Measurements from ENCODE around the gene LRRC30.
"Not testable (repeated sequence)": the region's sequence is repeated elsewhere in the genome, so short reads cannot be mapped to it uniquely, and the experiment has no call there.

LRRC30 gene

GRCh38 chr18:7202169-7202568, 28.7 kb upstream of the LRRC30 start:
- H4K20me1 ChIP-seq (ENCODE audit: insufficient read depth, low read length), result no peaks in the 10 kb centered on the region
- H3K9me2 ChIP-seq (ENCODE audit: low read depth, low read length), result no peaks in the 10 kb centered on the region
- no peak overlapping the region for H3K4me2 ChIP-seq (ENCODE audit: low read length)
- H3F3A ChIP-seq (ENCODE audit: insufficient read depth, low read length), result no peaks in the 10 kb centered on the region
- no peak overlapping the region for H3K4me3 ChIP-seq (ENCODE audit: low read depth, low read length, poor library complexity, severe bottlenecking)
- no peak overlapping the region for H2AFZ ChIP-seq (ENCODE audit: low read length)
- no peak overlapping the region for H3K27ac ChIP-seq (ENCODE audit: low read depth, low read length, poor library complexity, severe bottlenecking)
- H3K36me3 ChIP-seq (ENCODE audit: insufficient read depth, low read length), result no peaks in the 10 kb centered on the region
- no peaks in the 10 kb centered on the region for H3K27me3 ChIP-seq (ENCODE audit: insufficient read depth, low read length)
- H3K9ac ChIP-seq (ENCODE audit: low read length), result no peak overlapping the region
- H3K9me3 ChIP-seq (ENCODE audit: low read length), result no peaks in the 10 kb centered on the region
- H3K4me1 ChIP-seq (ENCODE audit: insufficient read depth, low read length, severe bottlenecking), result no peaks in the 10 kb centered on the region
- TF ChIP-seq CTCF (IDR thresholded peaks at IDR 0.05; ENCODE audit: low read length) (no peak), EZH2 (IDR thresholded peaks at IDR 0.05; ENCODE audit: borderline replicate concordance, low read length) (no peak)
- no peaks in the 10 kb centered on the region for H3K79me2 ChIP-seq (ENCODE audit: insufficient read depth, low read length)

GRCh38 chr18:7203601-7204000, 27.3 kb upstream of the LRRC30 start:
- H3K9me3 ChIP-seq (ENCODE audit: low read length); H2AFZ ChIP-seq (ENCODE audit: low read length); H3K27ac ChIP-seq (ENCODE audit: low read depth, low read length, poor library complexity, severe bottlenecking); H3K4me1 ChIP-seq (ENCODE audit: insufficient read depth, low read length, severe bottlenecking); H3K4me2 ChIP-seq (ENCODE audit: low read length); H3K4me3 ChIP-seq (ENCODE audit: low read depth, low read length, poor library complexity, severe bottlenecking); H3K36me3 ChIP-seq (ENCODE audit: insufficient read depth, low read length); H4K20me1 ChIP-seq (ENCODE audit: insufficient read depth, low read length); H3K79me2 ChIP-seq (ENCODE audit: insufficient read depth, low read length); H3K27me3 ChIP-seq (ENCODE audit: insufficient read depth, low read length); H3F3A ChIP-seq (ENCODE audit: insufficient read depth, low read length); H3K9me2 ChIP-seq (ENCODE audit: low read depth, low read length); H3K9ac ChIP-seq (ENCODE audit: low read length): not testable (repeated sequence)

GRCh38 chr18:7205346-7205745, 25.5 kb upstream of the LRRC30 start:
- Histone ChIP-seq H3K9ac (ENCODE audit: low read length) (no peak overlapping the region), H3K27ac (ENCODE audit: low read depth, low read length, poor library complexity, severe bottlenecking) (no peak overlapping the region), H3K4me1 (ENCODE audit: insufficient read depth, low read length, severe bottlenecking) (no peaks in the 10 kb centered on the region), H3K79me2 (ENCODE audit: insufficient read depth, low read length) (no peaks in the 10 kb centered on the region), H3K27me3 (ENCODE audit: insufficient read depth, low read length) (no peaks in the 10 kb centered on the region), H3K9me3 (ENCODE audit: low read length) (no peaks in the 10 kb centered on the region), H2AFZ (ENCODE audit: low read length) (no peak overlapping the region), H3K36me3 (ENCODE audit: insufficient read depth, low read length) (no peaks in the 10 kb centered on the region), H3F3A (ENCODE audit: insufficient read depth, low read length) (no peaks in the 10 kb centered on the region), H4K20me1 (ENCODE audit: insufficient read depth, low read length) (no peaks in the 10 kb centered on the region), H3K4me2 (ENCODE audit: low read length) (no peak overlapping the region), H3K9me2 (ENCODE audit: low read depth, low read length) (no peaks in the 10 kb centered on the region), H3K4me3 (ENCODE audit: low read depth, low read length, poor library complexity, severe bottlenecking) (no peak overlapping the region)
- TF ChIP-seq CTCF (IDR thresholded peaks at IDR 0.05; ENCODE audit: low read length) (no peak), EZH2 (IDR thresholded peaks at IDR 0.05; ENCODE audit: borderline replicate concordance, low read length) (no peak)

- TF ChIP-seq EZH2 (IDR thresholded peaks at IDR 0.05; ENCODE audit: borderline replicate concordance, low read length) (no peak), CTCF (IDR thresholded peaks at IDR 0.05; ENCODE audit: low read length) (no peak)
- no peaks in the 10 kb centered on the region for H3K27me3 ChIP-seq (ENCODE audit: insufficient read depth, low read length)
- no peaks in the 10 kb centered on the region for H3F3A ChIP-seq (ENCODE audit: insufficient read depth, low read length)
- H3K79me2 ChIP-seq (ENCODE audit: insufficient read depth, low read length), result no peaks in the 10 kb centered on the region
- no peak overlapping the region for H3K9ac ChIP-seq (ENCODE audit: low read length)
- no peak overlapping the region for H3K27ac ChIP-seq (ENCODE audit: low read depth, low read length, poor library complexity, severe bottlenecking)
- no peak overlapping the region for H2AFZ ChIP-seq (ENCODE audit: low read length)
- H4K20me1 ChIP-seq (ENCODE audit: insufficient read depth, low read length), result no peaks in the 10 kb centered on the region
- no peaks in the 10 kb centered on the region for H3K4me1 ChIP-seq (ENCODE audit: insufficient read depth, low read length, severe bottlenecking)
- no peak overlapping the region for H3K4me3 ChIP-seq (ENCODE audit: low read depth, low read length, poor library complexity, severe bottlenecking)
- H3K9me2 ChIP-seq (ENCODE audit: low read depth, low read length), result no peaks in the 10 kb centered on the region
- H3K36me3 ChIP-seq (ENCODE audit: insufficient read depth, low read length), result no peaks in the 10 kb centered on the region
- no peak overlapping the region for H3K4me2 ChIP-seq (ENCODE audit: low read length)
- no peaks in the 10 kb centered on the region for H3K9me3 ChIP-seq (ENCODE audit: low read length)
Measured at GRCh38 chr18:7206217-7206616, 24.7 kb upstream of the LRRC30 start.

Data from OCI-LY1 (cell line).